ENCODE measurements around the gene PROSER3.

Gene PROSER3

GRCh38 chr19:35779033-35779432 is 21.1 kb downstream of the PROSER3 start:
- DNase-seq, result no peak

- DNase-seq, result no peak
Measured at GRCh38 chr19:35780058-35780457, 22.1 kb downstream of the PROSER3 start.

- DNase-seq, result no peak
Measured at GRCh38 chr19:35780717-35781116, 22.7 kb downstream of the PROSER3 start.

GRCh38 chr19:35781650-35782049 is 23.7 kb downstream of the PROSER3 start:
- no peak for DNase-seq

GRCh38 chr19:35782589-35782988 is 24.6 kb downstream of the PROSER3 start:
- DNase-seq, result no peak

- DNase-seq, result no peak
Measured at GRCh38 chr19:35783469-35784434, 25.8 kb downstream of the PROSER3 start.

GRCh38 chr19:35784503-35785338 is 26.7 kb downstream of the PROSER3 start:
- no peak for DNase-seq

- DNase-seq, result no peak
Measured at GRCh38 chr19:35785339-35785627, 27.3 kb downstream of the PROSER3 start.

GRCh38 chr19:35786299-35787160 is 28.6 kb downstream of the PROSER3 start:
- no peak for DNase-seq

- no peak for DNase-seq
Measured at GRCh38 chr19:35787227-35787799, 29.3 kb downstream of the PROSER3 start.

- DNase-seq, result no peak
Measured at GRCh38 chr19:35788205-35788960, 30.4 kb downstream of the PROSER3 start.

- no peak for DNase-seq
Measured at GRCh38 chr19:35789195-35789977, 31.4 kb downstream of the PROSER3 start.

GRCh38 chr19:35789978-35790944 is 32.3 kb downstream of the PROSER3 start:
- no peak for DNase-seq

- no peak for DNase-seq
Measured at GRCh38 chr19:35790981-35791813, 33.2 kb downstream of the PROSER3 start.

GRCh38 chr19:35791814-35792279 is 33.9 kb downstream of the PROSER3 start:
- DNase-seq, result no peak

- DNase-seq, result no peak
Measured at GRCh38 chr19:35792312-35792711, 34.3 kb downstream of the PROSER3 start.

GRCh38 chr19:35792888-35793287 is 34.9 kb downstream of the PROSER3 start:
- DNase-seq, result no peak

- no peak for DNase-seq
Measured at GRCh38 chr19:35793381-35794165, 35.6 kb downstream of the PROSER3 start.
